Small intestine (tissue), 7 donors: ENCODE results near the gene C12orf76. TPM values are rescaled to one million over a fixed set of nuclear protein-coding genes. Genes with fewer than 3 reads are reported as not detected.

Experiments
- DNase-seq, 2 donors: peaks; one replicate each; pipeline versions ENCODE4 v3.0.0 to v3.0.0-alpha.2; 2013
- FAIRE-seq: peaks from 2 replicates; lab custom pipeline; 2012; peaks lifted over from hg19 to GRCh38; lab: Jason Lieb, UNC
- H3K27ac ChIP-seq, 3 donors: one replicate each; pipeline ENCODE4 v1.5.1; 2013; ENCODE audit warnings: low read length in 2 of 3, mild to moderate bottlenecking in 2 of 3, control low read depth in 1 of 3, inconsistent platforms in 1 of 3, low read depth in 1 of 3, moderate library complexity in 1 of 3
- H3K27me3 ChIP-seq, 3 donors: one replicate each; pipeline ENCODE4 v1.6.1; 2013; ENCODE audit warnings: low read length in 3 of 3, inconsistent platforms in 1 of 3; ENCODE audit not compliant: control insufficient read depth in 3 of 3, insufficient read depth in 3 of 3
- H3K36me3 ChIP-seq, 3 donors: one replicate each; pipeline ENCODE4 v1.6.1; 2013; ENCODE audit warnings: low read length in 3 of 3, inconsistent platforms in 1 of 3, low read depth in 1 of 3, mild to moderate bottlenecking in 1 of 3, moderate library complexity in 1 of 3; ENCODE audit not compliant: control insufficient read depth in 3 of 3, insufficient read depth in 2 of 3
- H3K4me1 ChIP-seq, 3 donors: one replicate each; pipeline ENCODE4 v1.6.1; 2013; ENCODE audit warnings: low read length in 2 of 3, inconsistent platforms in 1 of 3, low read depth in 1 of 3, mild to moderate bottlenecking in 1 of 3, moderate library complexity in 1 of 3; ENCODE audit not compliant: control insufficient read depth in 3 of 3, insufficient read depth in 2 of 3
- H3K4me3 ChIP-seq, 3 donors: one replicate each; pipeline ENCODE4 v1.5.1; 2013; ENCODE audit warnings: low read length in 3 of 3, control low read depth in 1 of 3, inconsistent platforms in 1 of 3, low read depth in 1 of 3, mild to moderate bottlenecking in 1 of 3, moderate library complexity in 1 of 3
- H3K9me3 ChIP-seq, 2 donors: one replicate each; pipeline ENCODE4 v1.6.1; 2013; ENCODE audit warnings: low read depth in 1 of 2, low read length in 1 of 2; ENCODE audit not compliant: control insufficient read depth in 2 of 2, insufficient read depth in 1 of 2
- WGBS, 3 donors: extraction: QIAGEN DNeasy Blood & Tissue Kit; methylation state at CpG; one replicate each; pipeline ENCODE4 v1.1.7; 2013; 5-methylcytosine and 5-hydroxymethylcytosine counted together
- polyA plus RNA-seq, 4 donors: library from polyadenylated mRNA; stranded (reverse) in 3 of 4; unstranded in 1 of 4; fragments of 200-250 nt in 3 of 4; fragments of 120-200 nt in 1 of 4; gene quantifications; one replicate each; pipeline versions ENCODE4 v1.2.1 to v1.2.3, GENCODE V29; 2013
- donor health status: healthy with polysubstance abuse.
- donor health status: control.
- donor health status: control.
- donor health status: Bipolar disorder and iron deficiency.
- donor health status: healthy.

Gene C12orf76
- polyA plus RNA-seq, 4 donors: 5.4 to 32.4 (median 8.1) TPM

DNA sequence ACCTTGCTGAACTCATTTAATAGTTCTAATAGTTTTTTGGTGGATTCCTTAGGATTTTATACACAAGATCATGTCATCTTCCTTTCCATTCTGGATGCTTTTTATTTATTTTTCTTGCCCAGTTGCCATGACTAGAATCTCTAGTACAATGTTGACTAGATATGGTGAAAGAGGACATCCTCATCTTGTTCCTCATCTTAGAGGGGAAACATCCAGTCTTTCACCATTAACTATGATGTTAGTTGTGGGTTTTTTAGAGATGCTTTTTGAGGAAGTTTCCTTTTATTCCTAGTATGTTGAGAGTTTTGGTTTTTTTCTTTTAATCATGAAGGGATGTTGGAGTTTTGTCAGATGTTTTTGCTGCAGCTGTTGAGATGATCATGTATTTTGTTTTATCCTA is 40.4 kb downstream of the C12orf76 start:
- no peak for DNase-seq
- Histone ChIP-seq H3K4me1 (peaks cover 8 to 26% (median 9%) of the 10 kb centered on the region in 3 donors), H3K27ac (no peak overlapping the region), H3K36me3 (peaks cover 0 to 7% (median 4%) of the 10 kb centered on the region in 3 donors), H3K4me3 (no peak overlapping the region), H3K27me3 (no peaks in the 10 kb centered on the region), H3K9me3 (no peaks in the 10 kb centered on the region)
- no peak for FAIRE-seq

DNA sequence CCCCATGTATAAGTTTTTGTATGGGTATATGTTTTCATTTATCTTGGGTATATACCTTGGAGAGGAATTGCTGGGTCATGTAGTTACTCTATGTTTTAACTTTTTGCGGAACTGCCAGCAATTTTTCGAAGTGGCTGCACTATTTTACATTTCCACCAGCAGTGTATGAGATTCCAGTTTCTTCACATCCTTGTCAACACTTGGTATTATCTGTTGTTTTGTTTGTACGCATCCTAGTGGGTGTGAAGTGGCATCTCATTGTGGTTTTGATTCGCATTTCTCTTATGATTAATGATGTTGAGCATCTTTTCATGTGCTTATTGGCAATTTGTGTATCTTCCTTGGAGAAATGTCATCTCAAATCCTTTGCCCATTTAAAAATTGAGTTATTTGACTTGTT is 42.2 kb downstream of the C12orf76 start:
- peaks cover 0 to 7% (median 0%) of the 10 kb centered on the region in 3 donors for H3K36me3 ChIP-seq
- DNase-seq: no peak
- no peaks in the 10 kb centered on the region for H3K27me3 ChIP-seq
- no peak for FAIRE-seq
- no peaks in the 10 kb centered on the region for H3K9me3 ChIP-seq
- peaks cover 4 to 13% (median 6%) of the 10 kb centered on the region in 3 donors for H3K4me1 ChIP-seq
- 95 to 97% (median 96%) methylated on average over 4 of the region's 4 CpGs for WGBS, 3 donors
- H3K27ac ChIP-seq: no peak overlapping the region
- no peak overlapping the region for H3K4me3 ChIP-seq

DNA sequence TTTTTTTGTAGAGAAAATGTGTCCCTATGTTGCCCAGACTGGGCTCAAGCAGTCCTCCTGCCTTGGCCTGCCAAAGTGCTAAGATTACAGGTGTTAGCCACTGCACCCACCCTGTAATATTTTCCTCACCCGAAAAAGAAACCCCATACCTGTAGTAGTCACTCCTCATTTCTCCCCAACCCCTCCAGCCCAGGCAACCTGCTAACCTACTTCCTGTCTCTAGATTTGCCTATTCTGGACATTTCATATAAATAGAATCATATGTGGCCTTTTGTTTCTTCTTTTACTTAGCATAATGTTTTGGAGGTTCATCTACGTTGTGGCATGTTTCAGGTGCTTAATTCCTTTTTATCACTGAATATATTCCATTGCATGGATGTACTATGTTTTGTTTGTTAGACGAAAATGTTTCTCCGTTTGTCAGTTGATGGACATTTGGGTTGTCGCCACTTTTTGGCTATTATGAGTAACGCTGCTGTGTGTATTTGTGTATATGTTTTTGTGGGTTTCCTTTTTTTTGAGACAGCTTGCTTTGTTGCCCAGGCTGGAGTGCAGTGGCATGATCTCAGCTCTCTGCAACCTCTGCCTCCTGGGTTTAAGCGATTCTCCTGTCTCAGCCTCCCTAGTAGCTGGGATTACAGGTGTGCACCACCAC is 42.9 kb downstream of the C12orf76 start:
- FAIRE-seq: no peak
- Histone ChIP-seq H3K9me3 (no peaks in the 10 kb centered on the region), H3K27ac (peak overlapping the region in 1 of 3 donors; percentile 45), H3K27me3 (no peaks in the 10 kb centered on the region), H3K4me1 (peaks cover 0 to 11% (median 1%) of the 10 kb centered on the region in 3 donors), H3K4me3 (no peak overlapping the region), H3K36me3 (peaks cover 0 to 7% (median 0%) of the 10 kb centered on the region in 3 donors)
- no peak for DNase-seq
- WGBS, 3 donors: 75 to 94% (median 77%) methylated on average over 7 of the region's 7 CpGs

DNA sequence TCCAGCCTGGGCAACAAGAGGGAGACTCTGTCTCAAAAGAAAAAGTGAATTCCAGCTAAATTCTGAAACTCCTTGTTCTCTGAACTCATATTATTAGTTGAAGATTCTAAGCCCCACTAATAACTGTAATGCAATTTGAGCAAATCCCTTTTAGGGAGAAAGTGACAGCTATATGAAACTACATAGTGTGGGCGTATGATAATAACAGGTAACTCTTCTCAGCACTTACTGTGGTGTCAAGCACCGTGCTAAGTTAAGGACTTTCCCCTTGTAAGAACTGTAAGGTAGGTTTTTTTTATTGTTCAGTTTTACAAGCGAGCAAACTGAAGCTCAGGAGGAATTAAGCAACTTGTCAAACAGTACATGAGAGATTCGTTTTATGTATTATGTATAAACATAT is 43.7 kb downstream of the C12orf76 start:
- no peaks in the 10 kb centered on the region for H3K9me3 ChIP-seq
- H3K36me3 ChIP-seq: peaks cover 0 to 7% (median 0%) of the 10 kb centered on the region in 3 donors
- no peak overlapping the region for H3K4me3 ChIP-seq
- no peaks in the 10 kb centered on the region for H3K27me3 ChIP-seq
- WGBS, 3 donors: 64 to 72% (median 67%) methylated on average over 4 of the region's 4 CpGs
- FAIRE-seq: no peak
- peak in 1 of 2 donors; percentile 38 for DNase-seq
- peaks cover 0 to 17% (median 0%) of the 10 kb centered on the region in 3 donors for H3K4me1 ChIP-seq
- H3K27ac ChIP-seq: no peak overlapping the region

DNA sequence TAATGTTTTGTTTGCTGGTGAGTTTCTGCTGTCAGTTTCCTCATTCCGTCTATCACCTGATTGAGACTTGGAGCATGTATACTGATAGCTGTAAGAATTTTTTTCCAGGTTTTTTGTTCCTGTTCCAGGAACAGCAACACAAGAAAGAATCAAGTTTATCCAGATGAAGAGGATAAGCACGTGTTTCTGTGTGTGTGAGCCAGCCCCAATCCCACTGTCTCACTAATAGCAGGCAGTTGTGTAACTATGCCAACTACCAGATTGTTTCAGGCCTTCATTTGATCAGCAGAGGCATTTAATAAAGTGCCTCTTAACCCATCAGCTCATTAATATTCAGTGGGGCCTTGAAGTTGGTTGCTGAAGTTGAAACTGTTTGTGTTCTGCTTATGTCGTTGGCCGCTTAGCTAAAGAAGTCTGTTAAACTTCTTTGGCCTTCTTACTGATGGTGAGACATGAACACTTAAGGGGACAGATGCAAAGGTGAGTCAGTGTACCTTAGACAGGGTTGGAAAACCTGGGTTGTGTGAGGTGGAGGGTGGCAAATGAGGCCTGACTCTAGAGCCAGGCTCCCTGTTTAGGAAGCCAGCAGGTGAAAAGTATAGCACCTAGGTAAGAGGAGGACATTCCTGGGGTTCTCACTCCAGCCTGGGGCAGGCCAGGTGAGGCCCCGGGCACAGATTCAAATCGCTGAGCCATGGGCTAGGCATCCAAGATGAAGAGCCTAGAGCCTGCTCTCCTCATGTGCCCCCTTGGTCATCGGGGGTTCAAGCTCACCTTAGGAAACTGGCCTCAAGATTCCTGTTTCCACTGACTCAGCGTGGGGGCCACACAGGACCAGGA is 45.4 kb downstream of the C12orf76 start:
- peak in 1 of 2 donors; percentile 20 for DNase-seq
- no peak for FAIRE-seq
- Histone ChIP-seq H3K4me3 (no peak overlapping the region), H3K9me3 (no peaks in the 10 kb centered on the region), H3K36me3 (peaks cover 0 to 7% (median 0%) of the 10 kb centered on the region in 3 donors), H3K27ac (peak overlapping the region in 1 of 3 donors; percentile 61), H3K4me1 (peaks cover 0 to 22% (median 0%) of the 10 kb centered on the region in 3 donors), H3K27me3 (no peaks in the 10 kb centered on the region)
- WGBS, 3 donors: 66 to 71% (median 66%) methylated on average over 8 of the region's 8 CpGs

DNA sequence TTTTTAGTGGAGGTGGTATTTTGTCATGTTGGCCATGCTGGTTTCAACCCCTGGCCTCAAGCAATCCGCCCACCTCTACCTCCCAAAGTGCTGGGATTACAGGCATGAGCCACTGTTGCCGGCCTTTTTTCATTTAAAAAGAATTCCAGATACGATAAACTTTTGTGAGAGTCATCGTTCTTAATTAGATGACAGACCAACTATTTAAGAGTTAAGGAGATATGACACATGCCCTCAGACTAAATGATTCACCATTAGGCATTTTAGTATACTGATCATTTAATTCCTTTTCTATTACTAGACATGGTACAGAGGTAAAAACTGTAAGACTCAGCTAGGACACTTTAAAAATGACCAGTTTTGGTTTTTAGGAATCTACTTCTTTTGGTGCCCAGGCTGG is 46.7 kb downstream of the C12orf76 start:
- Histone ChIP-seq H3K36me3 (peaks cover 0 to 7% (median 0%) of the 10 kb centered on the region in 3 donors), H3K27me3 (no peaks in the 10 kb centered on the region), H3K9me3 (no peaks in the 10 kb centered on the region), H3K27ac (no peak overlapping the region), H3K4me1 (peaks cover 0 to 23% (median 0%) of the 10 kb centered on the region in 3 donors), H3K4me3 (no peak overlapping the region)
- FAIRE-seq (no peak), DNase-seq (no peak)
- WGBS, 3 donors: 88 to 91% (median 91%) methylated on average over 4 of the region's 4 CpGs

DNA sequence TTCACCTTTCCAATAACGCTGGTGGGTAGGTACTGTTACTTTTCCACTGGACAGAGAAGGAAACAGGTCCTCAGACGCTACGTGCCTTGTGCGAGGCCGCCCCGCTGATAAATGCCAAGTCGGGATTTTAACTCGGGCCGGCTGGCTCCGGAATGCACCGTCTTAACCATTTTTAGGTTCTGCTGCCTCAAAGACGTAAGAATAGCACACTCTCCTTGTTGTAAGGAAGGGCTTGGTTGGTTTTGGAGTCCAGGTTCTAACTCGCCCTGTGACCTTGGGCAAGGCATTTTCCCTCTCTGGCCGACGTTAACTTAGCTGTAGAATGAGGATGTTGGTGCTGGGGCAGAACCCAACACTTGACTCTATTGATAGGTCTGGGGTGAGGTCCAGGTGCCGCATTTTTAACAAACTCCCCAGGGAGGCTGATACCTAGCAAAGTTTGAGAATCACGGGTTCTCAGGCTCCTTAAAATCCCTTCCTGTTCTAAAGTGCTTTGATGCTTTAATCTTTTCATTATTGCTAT is 48.3 kb downstream of the C12orf76 start:
- DNase-seq: peak; percentile 28 to 47

DNA sequence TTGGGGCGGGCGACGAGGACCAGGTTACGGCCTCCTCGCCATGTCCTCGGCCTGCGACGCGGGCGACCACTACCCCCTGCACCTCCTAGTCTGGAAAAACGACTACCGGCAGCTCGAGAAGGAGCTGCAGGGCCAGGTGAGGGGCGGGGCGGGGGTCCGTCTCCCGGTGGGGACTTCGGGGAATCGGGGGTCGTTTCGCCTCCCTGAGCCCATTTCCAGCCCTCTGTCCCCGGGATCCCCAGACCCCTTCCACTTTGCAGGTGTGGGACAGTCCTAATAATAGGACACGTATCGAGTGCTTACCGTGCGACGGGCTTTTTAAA is 48.7 kb downstream of the C12orf76 start:
- no peak for FAIRE-seq
- Histone ChIP-seq H3K4me3 (peak overlapping the region; percentile 80 to 99 (median 92)), H3K4me1 (peaks cover 0 to 22% (median 0%) of the 10 kb centered on the region in 3 donors), H3K27ac (peak overlapping the region in 2 of 3 donors; percentile 65 to 94), H3K27me3 (no peaks in the 10 kb centered on the region), H3K36me3 (peaks cover 0 to 7% (median 0%) of the 10 kb centered on the region in 3 donors), H3K9me3 (no peaks in the 10 kb centered on the region)
- WGBS, 3 donors: 0 to 1% (median 0%) methylated on average over 17 to 27 of the region's 27 CpGs
- DNase-seq: no peak

More for the DNA sequence above, 48.3 kb downstream of the C12orf76 start:
- no peaks in the 10 kb centered on the region for H3K27me3 ChIP-seq
- peaks cover 0 to 7% (median 0%) of the 10 kb centered on the region in 3 donors for H3K36me3 ChIP-seq
- H3K9me3 ChIP-seq: no peaks in the 10 kb centered on the region
- H3K27ac ChIP-seq: peak overlapping the region in 1 of 3 donors; percentile 94
- 1 to 2% (median 2%) methylated on average over 17 of the region's 17 CpGs for WGBS, 3 donors
- H3K4me1 ChIP-seq: peaks cover 0 to 23% (median 0%) of the 10 kb centered on the region in 3 donors
- peak overlapping the region; percentile 80 to 99 (median 92) for H3K4me3 ChIP-seq
- no peak for FAIRE-seq
